SK-MEL-5 (cell line): ENCODE data around the gene FLRT3. TPM values are rescaled to one million over a fixed set of nuclear protein-coding genes. Genes with fewer than 3 reads are reported as not detected.

Experiments
- DNase-seq: peaks from one replicate; pipeline ENCODE4 v3.0.0-alpha.2; 2016; ENCODE audit warnings: low read depth, low spot score
- in situ Hi-C: cut with HindIII; loops from 2 replicates; pipeline ENCODE4 v1.10.0; 2016; ENCODE audit warnings: low sequenced_read_pairs, high pct_unique_total_duplicates, low pct_unique_long_range_greater_than_20kb
- total RNA-seq: library from RNA; depleted of rRNA; stranded (reverse); fragments of >200 nt; shearing (Covaris generic); gene quantifications from 2 replicates; pipeline ENCODE4 v1.2.3, GENCODE V29; 2014

Gene FLRT3
- total RNA-seq, 1 experiment from 2014 or later = 1.2 TPM

DNA sequence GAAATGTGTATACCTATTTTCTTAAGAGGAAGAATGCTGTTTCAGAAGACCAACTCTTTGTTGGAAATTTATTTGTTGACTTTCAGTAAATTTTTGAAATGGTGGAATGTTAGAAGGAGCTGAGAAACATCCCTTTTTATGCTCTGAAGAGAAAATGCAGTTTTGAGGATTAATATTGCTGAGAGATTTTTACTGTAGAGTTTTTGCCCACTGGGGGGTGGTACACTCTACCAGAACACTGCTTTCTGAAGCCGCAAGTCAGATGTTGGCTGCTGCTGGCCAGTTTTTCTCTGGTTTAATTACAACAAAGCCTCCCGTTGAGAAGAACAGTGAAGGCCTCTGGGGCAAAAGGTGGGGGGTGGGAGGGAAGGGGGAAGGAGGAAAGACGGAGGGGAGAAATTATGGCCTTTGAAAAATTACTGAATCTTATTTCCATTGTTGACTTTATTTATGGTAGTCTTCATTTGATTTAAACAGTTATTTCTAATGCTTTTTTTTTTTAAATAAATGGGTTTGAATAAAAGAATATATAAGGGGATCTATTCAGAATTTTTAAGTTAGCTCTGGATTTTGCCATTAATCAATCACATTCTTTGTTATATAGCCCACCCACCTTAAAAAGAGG lies 3.0 kb downstream of the FLRT3 start:
- in situ Hi-C loops = no loop called here

DNA sequence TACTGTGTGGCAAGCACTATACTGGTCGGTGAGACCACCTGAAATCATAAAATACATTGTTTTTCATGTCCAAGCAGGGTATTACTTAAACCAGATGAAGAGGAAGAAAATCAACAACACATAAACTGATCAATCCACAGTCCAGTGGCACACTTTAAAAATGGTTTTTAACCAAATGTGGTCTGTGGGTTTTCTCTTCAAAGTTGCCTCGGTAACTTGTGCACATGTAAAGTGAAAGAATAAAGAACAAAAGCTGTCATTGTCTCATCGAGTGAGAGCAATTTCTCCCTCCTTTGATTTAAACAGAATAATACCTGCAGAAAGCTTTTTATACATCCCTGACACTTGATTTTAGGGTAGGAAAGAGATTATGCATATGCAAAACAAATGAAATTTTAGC lies 3.7 kb downstream of the FLRT3 start:
- DNase-seq = peak; percentile 39
- in situ Hi-C loops = no loop called here

More for the DNA sequence above, 3.0 kb downstream of the FLRT3 start:
- DNase-seq = peak; percentile 94

DNA sequence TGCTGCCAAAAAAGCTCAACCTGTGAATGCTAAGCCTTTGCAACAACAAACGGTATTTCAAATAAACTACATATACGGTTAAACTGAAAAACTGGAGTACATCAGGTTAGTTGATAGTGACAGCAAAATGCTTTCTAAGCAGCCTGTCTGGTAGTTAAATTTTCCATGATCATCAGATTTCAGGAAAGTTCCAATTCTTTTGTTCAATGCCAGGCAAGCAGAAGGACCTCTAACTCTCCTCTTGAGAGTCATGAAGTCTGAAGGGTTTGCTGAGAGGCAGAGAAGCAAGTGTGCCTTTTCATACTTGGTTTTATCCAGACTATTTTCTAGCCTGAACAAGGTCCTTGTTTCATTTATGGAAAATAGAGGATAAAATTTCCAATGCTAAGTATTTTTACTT lies 4.5 kb downstream of the FLRT3 start:
- DNase-seq = no peak
- in situ Hi-C loops = no loop called here

DNA sequence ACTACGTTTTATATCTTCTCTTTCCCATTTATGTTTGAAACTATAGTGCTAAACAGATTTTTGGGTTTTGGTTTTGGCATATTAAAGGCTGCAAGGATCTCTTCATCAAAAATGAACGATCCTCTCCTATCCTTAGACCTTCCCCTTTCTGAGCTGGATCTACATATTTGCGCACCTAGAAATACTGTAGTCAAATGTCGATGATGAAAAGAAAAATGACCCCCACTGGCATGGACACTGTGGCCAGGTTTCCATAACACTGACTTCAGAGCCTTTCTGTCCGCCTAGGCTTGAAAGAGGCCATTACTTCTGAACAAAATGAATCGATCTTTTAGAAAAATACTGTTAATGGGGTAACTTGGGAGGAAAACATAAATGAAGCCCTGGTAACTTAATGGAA lies 5.8 kb downstream of the FLRT3 start:
- in situ Hi-C loops = no loop called here

DNA sequence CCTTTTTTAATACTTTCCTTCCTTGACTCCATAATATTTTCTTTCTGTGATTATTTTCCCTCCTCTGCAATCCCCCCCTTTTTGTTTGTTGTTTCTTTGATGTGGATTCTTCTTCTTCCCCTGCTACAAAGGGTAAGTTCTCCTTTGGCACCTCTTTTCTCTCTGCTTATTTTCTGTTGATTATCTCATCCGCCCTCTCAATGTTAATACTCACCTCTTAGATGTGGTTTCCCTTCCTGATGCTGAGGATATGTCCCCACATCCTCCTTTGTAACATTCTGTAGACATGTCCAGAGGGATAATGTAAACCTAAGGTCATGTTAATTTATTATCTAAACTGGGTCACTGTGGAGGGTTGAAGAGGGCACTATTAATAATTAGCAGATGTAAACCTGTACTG lies 17.7 kb downstream of the FLRT3 start:
- in situ Hi-C loops = no loop called here
- no peak for DNase-seq

More for the DNA sequence above, 5.8 kb downstream of the FLRT3 start:
- DNase-seq = no peak

DNA sequence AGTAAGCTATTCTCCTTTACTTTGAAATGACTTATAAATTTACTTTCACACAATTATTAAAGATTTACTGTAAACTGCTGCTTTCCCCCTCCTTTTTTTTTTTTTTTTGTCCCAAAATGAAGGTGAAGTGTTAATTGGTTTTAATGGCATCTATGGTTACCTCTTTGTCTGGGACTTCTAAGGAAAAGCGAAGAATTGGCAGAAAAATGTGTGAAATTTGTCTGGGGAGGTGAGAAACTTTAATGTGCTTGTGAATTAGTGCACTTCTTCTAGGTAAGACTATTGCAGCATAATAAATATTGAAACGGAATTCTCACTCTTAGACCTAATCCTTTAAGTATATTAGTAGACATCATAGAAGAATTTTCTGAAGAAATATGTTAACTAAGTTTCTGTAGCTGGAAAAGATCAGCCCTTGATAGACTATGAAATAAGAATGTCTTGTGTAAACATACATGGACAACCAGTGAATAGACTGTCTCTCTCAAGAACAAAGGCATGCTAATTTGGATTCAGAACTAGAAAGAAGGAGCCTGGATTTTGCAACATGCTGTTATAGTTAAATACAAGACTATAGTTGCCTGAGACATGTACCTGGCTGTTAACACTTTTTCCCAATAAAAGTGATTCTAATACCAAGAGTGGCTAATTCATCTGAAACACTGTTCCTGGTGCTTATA lies 23.9 kb downstream of the FLRT3 start:
- no peak for DNase-seq
- in situ Hi-C loops = no loop called here

DNA sequence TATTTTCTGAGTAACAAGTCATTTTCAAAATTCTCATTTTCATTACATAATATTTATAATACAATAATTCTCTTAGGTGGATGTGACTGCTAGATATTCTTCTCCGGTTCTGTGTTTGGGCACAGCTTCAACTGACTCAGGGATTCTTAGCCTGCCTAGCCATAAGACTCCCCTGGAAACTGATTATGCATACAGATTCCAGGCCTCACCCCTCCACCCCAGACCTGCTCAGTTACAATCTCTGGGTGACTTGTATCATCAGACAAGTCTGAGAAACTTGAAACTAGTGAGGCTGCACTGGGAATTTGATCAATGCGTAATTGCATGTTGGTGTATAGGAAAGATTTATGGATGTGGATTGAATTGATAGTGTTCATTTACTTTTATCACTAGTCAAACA lies 25.4 kb downstream of the FLRT3 start:
- in situ Hi-C loops = no loop called here
- DNase-seq = no peak

DNA sequence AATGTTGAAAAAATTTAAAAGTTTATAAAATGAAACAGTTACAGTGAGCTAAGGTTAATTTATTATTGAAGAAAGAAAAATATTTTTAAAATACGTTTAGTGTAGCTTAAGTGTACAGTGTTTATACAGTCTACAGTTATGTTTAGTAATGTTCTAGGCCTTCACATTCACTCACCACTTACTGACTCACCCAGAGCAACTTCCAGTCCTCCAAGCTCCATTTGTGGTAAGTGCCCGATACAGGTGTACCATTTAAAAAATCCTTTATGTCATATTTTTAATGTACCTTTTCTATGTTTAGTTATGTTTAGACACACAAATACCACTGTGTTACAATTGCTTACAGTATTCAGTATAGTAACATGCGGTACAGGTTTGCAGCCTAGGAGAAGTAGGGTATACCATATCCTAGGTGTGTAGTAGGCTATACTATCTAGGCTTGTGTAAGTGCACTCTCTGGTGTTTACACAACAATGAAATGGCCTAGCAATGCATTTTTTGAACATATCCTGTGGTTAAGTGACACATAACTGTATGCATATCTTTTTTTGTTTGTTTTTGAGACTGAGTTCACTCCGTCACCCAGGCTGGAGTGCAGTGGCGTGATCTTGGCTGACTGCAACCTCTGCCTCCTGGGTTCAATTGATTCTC lies 26.3 kb downstream of the FLRT3 start:
- in situ Hi-C loops = no loop called here
- DNase-seq = no peak

DNA sequence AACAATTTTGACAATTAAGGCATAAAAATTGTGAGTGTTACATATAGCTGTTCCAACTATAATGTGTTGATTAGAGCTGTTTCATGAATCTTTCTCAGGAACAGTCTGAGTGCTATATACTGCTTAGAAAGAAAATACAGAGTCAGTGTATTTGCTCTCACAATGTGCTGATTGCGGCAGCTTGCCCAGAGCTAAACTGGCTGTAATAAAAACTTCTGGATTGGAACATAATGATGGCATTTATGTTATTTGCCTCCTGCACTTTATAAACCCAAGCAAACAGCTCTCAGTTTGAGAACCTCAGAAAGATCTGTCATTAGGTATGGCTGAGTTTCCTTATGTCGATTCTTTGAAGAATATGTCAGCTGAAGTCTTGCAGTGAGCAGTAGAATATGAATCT lies 29.5 kb downstream of the FLRT3 start:
- in situ Hi-C loops = no loop called here
- DNase-seq = no peak

DNA sequence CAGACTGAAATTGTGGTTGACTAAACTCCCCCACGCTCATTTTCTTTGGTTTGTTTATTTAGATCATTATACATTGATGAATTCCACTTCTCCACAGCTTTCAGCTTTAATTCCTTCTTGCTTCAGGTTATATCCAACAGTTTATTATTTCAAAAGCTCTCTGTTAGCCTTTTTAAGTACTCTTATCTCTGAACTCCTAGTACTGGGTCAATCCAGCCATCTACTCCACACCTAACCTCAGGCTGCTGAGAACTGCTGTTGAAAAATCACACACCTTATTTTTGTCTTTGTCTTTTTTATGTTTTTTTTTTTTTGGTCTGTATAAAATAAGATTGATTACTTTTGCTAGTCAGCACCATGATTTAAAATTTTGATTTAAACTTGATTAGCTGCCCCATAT lies 32.9 kb downstream of the FLRT3 start:
- in situ Hi-C loops = no loop called here
- no peak for DNase-seq

DNA sequence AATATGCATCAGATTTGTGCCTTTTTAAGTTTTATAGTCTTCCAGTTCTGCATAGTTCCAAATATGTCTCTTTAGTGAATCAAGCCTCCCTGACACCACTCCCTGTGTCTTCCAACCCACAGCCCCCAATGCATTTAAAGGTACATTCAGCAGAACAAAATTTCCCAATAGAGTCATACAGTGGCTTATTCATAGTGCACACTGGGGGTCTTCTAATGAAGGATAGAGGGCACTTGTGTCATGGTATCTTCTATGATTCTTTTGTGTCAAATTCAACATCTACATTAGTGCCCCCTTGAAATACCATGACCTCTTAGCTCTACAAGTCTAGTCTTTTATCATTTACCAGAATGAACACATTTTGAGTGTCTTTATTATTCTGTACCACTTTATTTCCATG lies 33.8 kb downstream of the FLRT3 start:
- no peak for DNase-seq
- in situ Hi-C loops = no loop called here

DNA sequence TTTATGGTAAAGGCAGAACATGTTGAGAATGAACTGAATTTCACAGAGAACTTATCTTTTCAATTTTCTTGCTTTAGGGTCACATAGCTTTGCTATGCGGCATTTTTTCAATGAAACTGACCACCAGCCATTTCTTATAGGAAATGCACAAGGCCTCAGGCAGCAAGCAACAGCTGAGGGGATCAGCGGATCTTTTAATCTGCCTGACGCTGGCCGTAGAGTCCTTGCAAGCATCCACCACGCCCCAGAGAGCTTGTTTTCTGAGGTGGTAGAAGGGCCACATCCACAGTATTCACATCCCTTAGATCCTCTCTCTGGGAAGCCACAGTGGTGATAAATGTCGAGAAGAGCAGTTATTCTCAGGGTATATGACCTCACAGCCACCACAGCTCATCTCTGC lies 34.3 kb downstream of the FLRT3 start:
- in situ Hi-C loops = no loop called here

DNA sequence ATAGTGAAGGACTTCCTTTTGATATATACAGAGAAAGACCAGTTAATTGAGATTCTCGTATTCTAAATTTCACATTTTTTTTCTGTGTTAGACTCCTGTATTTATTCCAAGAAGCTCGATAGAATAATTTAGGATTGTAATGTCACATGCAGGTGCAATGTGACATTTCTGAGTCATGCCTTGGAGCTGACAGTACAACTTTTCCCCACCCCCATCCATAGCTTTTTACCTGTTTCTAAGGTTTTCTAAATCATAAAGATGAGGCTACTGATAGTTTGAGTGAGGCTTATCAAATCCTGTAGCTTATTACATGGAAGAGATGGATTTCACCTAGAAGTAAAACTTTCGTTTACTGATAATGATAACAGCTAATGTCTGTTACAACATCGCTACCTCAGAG lies 37.6 kb downstream of the FLRT3 start:
- DNase-seq = no peak
- in situ Hi-C loops = no loop called here

More for the DNA sequence above, 34.3 kb downstream of the FLRT3 start:
- DNase-seq = no peak

DNA sequence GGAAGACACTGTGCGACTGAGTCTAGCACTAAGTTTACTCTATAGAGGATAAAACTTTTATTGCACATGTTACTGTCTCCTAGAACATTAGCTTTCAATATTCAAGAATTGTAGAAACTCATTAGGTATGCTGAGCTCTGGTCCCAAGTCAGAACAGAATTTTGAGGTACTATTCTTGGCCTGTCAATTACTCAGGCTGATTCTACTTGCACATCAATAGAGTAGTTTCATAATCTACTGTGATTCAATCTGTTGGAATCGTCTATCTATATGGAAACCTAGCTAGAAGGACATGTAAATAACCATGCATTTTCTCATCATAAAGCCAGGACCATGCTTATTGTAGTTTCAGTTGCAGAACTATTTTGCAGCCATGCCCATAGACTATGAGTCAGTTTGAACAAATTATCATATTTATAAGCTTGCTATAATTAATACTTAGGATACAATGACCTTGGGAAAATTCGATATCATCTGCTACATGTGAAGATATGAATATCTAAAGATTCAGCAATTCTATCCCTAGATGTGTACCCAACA lies 41.6 kb downstream of the FLRT3 start:
- in situ Hi-C loops = no loop called here
- DNase-seq = no peak

DNA sequence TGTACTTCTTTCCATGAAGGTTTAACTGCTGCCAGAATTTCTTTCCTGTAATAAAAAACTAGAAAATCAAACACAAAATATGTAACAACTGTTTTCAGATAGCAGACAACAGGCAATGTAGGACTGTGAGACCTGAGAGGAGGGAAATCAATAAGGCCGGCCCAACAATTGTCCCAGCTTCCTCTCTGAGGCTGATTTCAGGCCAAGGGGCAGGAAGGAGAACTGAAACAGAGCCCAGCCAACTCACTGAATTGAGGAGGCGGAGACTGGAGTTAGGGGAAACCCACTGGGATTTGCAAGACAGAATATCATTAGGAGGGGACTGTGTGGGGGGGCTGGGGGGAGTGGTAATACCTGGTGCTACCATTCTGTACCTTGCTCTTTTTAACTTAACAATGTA lies 42.2 kb downstream of the FLRT3 start:
- in situ Hi-C loops = no loop called here

DNA sequence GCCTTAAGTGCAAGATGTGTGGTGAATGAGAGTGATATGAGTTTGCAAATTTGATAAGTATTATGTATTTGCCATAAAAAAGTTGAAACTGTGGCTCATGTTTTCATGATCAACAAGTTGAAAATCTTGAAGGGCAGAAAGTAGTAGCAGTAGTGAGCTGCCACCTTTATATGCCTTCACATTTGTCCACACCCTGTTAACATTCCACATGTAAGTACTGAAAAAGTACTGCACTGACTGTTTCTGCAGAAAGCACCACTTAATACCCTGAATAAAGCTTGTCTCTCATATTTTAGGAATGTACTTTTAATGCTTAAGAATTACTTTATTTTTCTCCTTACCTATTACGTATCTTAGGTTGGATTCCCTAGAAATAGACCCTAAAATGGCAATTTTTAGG lies 45.9 kb downstream of the FLRT3 start:
- in situ Hi-C loops = no loop called here
- DNase-seq = no peak

More for the DNA sequence above, 42.2 kb downstream of the FLRT3 start:
- no peak for DNase-seq

DNA sequence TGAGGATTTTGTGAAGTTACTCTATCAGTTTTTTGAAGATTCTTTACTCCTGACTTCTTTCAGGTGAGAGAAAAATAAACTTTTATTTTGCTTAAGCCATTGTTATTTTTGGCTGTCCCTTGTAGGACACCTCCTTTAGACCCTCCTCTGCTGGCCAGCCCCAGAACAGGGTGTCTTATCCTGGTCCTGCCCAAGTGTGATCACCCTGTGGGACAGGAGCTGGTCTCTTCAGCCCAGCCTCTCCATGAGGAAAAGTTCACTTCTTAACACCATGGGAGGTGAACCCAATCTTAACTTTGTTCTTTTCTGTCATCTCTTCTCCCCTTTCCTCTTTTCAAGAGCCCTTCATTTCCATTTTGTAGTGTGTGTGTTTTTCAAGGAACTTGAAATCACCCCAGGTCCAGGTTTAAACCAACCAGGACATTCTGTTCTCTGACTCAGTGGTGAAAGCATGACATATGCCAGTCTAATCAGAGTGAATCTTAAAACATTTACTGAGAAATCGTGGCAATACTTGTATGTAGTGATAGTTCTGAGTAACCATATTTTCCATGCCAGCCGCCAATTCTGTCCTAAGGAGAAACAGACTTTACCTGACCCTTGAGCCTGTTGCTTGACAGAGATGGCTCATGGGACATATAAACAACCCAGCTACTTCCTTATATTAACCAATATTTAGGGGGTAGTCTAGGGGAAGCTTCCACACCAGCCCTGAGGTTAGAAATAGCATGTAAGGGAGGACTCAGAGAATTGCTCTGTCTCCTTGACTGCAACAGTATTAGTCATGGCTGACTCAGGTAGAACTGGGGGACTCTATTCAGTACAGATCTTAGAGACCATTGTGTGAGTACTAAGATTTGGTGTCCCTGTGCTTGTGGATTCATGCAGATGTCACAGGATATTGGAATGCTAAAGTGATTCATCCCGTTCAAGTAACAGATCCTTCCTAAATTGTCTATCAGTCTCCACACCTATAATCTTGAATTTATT lies 48.8 kb downstream of the FLRT3 start:
- in situ Hi-C loops = no loop called here

DNA sequence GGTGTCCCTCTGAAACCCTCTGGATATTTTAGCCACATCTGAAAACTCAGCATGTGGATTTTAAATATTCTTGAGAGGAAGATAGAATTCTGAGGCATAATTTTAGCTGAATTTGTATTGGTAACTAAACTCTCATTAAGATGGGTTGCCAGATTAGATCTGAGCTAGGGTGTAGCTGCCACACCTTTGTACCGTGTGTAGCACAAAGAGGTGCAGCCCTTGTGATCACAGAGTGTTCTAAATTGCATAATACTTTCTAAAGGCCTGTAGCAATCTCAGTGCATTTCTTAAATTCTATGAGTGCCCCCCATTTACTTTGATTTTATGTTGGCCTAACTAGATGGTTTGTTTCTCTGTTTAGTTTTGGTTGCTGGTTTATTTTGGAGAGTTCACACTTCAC lies 53.0 kb downstream of the FLRT3 start:
- DNase-seq = no peak
- in situ Hi-C loops = no loop called here

More for the DNA sequence above, 48.8 kb downstream of the FLRT3 start:
- peak; percentile 30 for DNase-seq
